HG02885 (cell line): ENCODE data around the gene SHISAL1.

Experiments
- ATAC-seq: cut with Tn5 transposase; IDR thresholded peaks from one replicate; pipeline ENCODE4 v1.9.1; 2021; ENCODE audit warnings: mild to moderate bottlenecking; ENCODE audit not compliant: unreplicated experiment, poor library complexity

Gene SHISAL1

DNA sequence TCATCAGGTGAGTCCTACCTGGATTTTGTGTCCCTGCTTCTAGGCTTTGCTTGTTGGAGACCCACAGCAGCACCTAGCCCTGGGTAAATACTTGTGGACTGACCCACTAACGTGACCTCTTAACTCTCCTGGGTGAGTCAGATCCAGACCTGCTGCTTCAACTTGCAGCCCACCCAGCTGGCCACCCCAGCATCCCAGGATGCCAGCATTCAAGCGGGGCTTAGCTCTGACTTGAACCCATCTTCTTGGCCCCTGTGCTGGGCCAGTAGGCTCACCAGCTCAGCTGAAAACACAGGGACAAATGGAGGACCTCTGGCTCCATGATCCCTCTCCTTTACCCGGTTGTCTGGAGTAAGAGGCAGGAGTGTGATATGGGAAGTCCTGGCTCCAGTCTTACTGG is 98.6 kb downstream of the SHISAL1 start:
- no peak for ATAC-seq

DNA sequence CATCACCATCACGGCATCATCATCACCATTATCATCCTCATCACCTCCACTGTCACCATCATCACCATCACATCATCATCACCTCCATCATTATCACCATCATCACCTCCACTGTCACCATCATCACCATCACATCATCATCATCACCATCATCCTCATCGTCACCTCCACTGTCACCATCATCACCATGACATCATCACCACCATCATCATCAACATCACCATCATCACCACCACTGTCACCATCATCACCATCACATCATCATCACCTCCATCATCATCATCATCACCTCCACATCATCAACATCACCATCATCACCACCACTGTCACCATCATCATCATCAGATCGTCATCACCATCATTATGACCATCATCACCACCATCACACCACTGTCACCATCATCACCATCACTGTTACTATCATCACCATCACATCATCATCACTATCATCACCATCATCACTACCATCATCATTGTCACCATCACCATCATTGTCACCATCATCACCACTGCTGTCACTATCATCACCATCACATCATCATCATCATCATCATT is 99.2 kb downstream of the SHISAL1 start:
- no peak for ATAC-seq

DNA sequence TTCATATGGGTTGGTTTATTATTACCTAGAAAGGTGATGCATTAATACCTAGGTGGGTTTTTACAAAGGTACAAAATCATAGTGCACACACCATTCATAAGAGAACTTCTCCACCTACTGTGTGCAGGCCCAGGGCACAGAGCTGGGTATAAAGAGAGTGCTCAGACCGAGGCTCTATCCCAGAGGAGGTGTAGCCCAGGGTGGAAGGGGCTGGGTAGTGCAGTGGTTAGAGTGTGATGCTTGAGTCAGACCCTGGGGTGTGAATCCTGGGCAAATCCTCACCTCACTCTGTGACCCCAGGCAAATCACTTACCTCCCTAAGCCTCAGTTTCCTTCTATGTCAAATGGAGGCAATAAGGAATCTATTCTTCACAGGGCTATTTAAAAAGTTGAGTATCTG is 99.8 kb downstream of the SHISAL1 start:
- no peak for ATAC-seq

DNA sequence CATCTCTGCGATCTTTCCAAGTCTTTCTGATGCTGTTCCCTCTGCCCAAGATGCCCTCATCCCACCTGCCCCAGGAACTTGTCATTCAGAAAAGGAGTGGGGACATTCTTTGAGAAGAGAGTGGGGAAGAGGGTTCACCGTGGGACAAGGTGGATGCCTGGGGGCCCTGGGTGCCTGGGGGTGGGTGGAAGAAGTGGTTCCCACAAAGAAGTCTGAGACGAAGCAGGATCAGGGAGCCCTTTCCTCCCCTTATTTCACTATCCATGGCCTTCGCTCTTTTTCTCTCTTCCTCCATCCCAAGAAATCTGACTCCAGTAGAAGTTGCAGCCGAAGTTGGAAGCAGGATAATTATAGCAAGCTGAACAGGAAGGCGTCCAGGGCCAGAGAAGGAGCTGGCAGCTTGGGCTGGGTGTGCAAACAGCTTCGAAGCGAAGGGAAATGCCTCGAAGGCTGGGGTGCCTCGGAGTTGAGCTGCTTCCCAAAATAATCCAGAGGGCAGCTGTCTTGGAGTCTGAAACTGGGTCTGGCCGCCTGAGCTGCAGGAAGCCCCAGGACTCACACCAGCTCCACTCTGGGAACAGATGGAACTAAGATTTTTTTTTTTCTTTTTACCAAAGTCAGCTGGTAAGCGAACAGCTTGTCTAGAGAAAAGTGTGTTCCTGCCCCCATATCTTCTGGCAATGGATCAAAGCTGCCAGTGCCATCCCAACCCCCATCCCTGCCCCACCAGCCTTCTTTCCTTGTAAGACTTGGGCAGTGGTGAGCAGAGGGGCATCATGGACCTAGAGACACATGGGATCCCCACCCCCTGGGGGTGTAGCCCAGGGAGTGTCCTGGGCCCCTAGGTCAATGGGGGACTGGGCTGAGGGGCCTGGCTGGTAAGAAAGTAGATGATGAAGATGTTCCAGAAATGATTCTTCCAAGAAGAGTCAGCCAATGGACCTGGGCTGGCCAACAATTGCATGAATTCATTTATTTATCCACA is 100.5 kb downstream of the SHISAL1 start:
- no peak for ATAC-seq

DNA sequence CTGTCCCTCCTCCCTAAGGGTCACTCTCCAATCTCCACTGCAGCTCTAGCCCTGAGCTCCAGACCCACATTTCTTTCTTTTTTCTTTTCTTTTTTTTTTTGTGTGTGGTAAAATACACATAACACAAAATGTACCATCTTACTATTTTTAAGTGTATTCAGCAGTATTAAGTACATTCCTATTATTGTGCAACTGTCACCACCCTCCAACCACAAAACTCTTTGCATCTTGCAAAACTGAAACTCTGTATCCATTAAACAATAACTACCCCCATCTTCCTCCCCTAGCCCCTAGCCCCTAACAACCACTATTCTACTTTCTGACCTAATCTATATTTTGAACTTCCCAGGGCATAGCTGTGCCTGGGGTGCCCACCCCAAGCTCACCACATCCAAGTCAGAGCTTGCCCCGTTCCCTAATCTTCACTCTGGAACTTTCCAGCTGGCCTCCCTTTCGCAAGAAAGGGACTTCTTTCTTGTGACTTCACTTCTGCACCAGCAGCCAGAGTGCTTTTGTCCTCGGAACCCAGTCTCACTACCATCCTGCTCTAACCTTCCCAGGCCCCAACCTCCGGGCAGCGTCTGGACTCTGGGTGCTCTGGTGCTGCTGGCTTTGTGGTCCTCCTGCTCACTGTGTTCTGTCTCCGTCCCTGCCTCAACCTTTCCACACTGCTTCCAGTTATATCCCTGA is 101.3 kb downstream of the SHISAL1 start:
- ATAC-seq, result no peak

DNA sequence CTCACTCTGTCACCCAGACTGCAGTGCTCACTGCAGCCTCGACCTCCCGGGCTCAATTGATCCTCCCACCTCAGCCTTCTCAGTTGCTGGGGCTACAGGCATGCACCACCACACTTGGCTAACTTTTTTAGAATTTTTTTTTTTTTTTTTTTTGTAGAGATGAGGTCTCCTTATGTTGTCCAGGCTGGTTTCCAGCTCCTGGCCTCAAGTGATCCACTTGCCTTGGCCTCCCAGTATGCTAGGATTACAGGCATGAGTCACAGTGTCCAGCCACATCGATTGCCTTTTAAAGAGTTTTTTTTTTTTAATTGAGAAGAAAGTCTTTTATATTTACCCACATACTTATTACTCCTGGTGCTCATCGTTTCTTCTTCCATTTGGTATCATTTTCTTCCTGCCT is 102.0 kb downstream of the SHISAL1 start:
- ATAC-seq, result no peak

DNA sequence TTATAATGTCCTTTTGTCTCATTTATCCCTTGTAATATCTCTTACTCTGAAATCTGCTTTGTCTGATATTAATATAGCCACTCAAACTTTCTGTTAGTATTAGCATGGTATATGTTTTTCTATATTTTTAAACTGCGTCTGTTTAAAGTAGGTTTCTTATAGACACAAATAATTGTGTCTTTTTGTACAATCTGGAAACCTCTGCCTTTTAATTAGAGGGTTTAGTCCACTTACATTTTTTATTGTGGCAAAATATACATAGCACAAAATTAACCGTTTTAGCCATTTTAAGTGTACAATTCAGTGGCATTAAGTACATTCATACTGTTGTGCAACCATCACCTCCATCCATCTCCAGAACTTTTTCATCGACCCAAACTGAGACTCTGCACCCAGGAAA is 103.4 kb downstream of the SHISAL1 start:
- ATAC-seq, result no peak

DNA sequence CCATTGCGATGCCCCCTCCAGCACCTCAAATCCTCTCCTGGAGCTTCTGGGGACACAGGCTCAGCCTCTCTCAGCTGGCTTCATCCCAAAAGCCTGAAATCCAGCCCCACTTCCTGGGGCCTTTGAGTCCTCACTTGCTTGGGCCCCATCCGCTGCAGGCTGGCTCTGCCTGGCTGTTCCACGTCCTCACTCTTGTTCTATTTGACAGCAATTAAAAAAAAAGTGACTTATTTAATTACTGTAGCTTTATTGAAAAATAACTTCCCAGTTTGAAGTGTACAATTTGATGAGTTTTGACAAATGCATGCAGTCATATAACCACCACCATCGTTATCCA is 104.8 kb downstream of the SHISAL1 start:
- no peak for ATAC-seq

DNA sequence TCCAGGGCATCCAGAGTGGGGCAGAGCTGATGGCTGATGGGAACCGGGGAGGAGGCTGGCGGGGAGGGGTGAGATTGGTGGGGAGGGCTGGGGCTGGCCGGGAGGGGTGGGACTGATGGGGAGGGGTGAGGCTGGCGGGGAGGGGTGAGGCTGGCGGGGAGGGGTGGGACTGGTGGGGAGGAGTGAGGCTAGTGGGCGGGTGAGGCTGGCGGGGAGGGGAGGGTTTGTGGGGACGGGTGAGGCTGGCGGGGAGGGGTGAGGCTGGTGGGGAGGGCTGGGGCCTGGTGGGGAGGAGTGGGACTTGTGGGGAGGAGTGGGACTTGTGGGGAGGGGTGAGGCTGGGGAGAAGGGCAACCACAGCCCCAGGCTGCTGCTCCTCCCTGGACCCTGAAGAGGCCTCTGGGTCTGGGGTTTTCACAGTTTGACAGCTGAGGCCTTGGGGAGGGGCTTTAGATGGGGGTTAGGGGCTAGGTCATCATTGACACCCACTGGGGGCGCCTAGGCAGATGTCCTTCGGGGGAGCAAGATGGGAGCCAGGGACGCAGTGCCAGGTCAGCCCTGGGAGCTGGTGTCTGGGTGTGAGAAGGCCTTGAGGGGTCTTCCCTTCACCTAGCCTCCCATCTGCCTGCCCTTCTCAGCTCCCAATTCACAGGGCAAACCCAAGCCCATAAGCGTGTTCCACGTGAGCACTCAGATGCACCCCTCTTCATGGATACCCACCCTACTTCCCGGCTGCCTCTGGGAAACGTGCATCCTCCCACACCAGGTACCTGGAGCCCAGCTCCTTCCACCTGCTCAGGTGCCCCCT is 105.4 kb downstream of the SHISAL1 start:
- no peak for ATAC-seq

DNA sequence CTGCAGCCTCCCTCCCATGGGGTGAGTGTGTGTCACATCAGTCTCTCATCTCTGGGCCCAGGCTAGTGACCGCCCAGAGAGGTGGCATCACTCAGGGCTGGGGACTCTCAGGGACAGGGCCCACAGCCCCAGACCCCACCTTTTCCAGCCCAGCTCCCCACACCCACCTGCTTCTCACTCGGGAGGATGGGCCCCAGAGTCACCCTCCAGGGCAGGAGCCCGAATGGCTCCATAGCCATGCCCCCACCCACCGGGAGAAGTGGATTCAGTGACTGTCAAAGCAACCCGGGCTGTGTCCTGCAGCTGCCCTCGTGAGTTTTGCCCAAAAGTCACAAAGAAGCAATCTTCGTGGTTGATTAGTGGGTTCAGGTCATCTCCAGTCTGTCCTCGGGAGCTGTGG is 106.1 kb downstream of the SHISAL1 start:
- ATAC-seq, result no peak

DNA sequence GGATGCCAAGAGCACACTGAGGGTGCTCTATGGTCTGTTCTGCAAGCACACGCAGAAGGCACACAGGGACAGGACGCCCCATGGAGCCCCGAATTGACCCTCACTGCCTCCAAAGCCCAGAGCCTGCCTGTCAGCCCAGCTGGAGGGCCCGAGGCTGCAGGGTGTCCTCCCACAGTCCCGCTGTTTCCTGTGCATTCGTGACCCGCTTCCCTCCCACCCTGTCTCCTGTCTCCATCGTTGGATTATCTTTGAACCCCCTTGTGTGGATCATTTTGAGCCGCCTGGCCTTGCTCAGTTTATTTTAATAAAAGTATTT is 106.5 kb downstream of the SHISAL1 start:
- ATAC-seq, result no peak

DNA sequence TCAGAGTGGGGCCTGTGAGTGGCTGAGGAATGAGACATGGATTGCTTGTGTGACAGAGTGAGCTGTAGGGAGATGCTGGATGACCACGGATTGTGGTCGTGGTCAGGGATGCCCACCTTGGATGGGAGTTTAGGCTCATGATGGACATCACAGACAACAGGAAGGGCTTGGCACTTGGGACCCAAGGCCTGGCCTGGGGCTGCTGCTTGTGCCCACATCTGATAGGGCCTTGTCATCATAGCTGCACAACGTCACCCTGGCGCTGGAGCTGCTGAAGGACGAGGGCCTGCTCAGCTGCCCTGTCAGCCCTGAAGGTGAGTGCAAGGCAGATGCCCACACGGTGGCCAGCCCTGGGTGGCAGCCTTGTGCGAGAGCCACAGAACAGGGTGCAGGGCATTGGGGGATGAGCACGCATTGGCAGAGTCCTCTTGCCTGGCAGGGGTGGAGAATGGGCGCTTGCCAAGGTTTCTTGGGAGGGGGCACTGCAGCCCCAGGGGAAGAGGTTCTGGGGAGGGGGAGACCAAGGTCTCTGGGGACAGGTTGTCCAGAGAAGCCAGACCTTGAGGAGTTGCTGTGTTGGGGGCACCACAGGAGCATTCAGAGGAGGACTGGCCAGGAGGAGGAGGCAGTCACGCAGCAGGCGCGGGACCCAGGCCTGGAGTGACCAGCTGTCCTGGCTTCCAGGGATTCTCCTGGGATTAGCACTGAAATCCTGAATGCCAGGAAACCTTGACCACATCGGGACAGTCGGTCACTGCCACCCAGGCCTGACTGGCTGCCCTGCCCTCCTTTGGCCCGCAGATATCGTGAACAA is 107.0 kb downstream of the SHISAL1 start:
- no peak for ATAC-seq

DNA sequence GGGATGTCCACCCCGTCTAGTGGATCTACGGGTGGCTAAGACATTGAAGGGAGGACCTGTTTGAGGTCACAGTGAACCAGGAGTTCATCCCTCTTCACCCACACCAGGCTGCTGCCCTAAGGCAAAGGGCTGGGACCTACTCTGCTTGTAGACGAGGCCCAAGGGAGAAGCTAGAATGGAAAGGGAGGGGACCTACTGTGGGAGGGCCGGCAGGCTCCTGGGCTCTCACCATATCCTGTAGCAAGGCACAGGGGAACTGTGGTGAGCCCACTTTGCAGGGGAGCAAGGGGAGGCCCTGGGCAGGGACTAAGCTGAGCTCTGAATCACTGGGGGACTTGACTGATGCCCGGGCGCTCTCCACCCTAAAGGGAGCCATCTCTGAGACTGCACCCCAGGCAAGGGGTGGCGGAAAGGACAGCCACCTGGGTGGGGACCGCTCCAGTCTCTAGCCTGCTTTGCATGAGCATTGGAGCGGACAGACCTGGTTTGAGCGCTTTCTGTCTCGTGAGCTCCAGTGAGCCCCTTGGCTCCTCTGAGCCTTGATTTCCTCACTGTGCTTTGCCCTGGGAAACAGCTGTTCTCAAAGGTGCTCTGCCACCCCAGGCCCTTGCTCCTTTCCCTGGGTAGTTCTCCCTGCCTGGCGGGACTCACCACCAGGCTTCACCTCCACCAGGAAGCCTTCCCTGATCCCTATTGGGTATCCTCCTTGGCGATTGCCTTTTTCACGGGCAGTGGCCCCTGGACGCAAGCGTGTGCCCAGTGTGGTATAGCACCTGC is 107.8 kb downstream of the SHISAL1 start:
- ATAC-seq, result no peak

DNA sequence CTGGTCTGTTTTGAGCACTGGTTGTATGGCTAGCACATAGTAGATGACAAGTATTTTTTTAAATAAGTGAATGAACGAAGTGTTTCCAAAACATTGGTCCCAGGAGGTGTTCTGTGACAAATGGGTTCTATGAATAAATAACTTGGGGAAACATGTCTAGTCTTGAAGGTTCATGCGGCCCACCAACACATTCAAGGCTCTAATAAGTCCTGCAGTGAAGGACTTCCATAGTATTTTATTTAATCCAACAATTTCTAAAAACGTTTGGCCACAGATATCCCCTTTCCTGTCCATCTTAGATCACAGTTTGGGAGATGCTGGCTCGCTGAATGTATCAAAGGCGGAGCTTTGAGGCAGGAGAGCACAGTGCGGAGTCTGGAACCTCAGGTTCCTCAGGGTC is 109.5 kb downstream of the SHISAL1 start:
- ATAC-seq, result no peak

DNA sequence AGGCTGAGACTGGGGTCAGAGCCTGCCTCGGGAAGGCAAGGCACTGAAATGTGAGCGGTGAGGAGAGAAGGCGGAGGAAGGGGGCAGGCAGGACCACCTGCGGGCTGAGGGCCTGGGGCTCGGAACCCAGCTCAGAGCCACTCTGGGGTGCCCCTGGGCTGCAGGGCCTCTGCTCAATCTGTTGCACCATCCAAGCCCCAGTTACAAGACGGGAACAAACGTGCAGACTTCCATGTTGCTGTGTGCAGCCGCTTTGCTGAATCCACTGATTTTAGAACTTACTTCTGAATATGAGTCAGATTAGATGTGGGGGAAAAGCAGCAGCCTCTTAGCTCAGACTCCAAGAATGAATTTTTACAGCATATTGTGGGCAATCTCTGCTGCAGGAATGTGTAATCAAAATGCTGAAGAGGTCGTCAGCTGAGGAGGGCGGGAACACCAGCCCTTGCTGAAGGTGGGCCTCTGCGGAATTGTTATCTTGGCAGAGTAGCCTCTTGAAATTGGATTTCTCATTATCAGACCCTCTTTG is 110.4 kb downstream of the SHISAL1 start:
- no peak for ATAC-seq

DNA sequence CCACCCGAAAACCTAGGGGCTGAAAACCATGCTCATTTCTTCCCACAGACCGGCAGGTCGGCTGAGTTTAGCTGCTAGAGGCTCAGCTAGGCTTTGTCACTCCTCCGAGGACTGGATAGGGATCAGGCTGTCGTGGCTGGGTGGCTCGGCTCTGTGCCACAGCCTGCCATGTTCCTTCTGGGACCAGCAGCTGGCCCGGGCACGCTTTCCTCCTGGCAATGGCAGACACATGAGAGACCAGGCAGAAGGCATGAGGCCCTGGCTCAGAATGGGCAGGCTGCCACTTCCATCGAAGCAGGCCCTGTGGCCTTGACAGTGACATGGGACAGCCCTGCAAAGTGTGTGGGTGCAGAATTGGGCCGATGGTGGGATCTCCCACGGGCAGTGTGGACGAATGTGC is 111.1 kb downstream of the SHISAL1 start:
- no peak for ATAC-seq

DNA sequence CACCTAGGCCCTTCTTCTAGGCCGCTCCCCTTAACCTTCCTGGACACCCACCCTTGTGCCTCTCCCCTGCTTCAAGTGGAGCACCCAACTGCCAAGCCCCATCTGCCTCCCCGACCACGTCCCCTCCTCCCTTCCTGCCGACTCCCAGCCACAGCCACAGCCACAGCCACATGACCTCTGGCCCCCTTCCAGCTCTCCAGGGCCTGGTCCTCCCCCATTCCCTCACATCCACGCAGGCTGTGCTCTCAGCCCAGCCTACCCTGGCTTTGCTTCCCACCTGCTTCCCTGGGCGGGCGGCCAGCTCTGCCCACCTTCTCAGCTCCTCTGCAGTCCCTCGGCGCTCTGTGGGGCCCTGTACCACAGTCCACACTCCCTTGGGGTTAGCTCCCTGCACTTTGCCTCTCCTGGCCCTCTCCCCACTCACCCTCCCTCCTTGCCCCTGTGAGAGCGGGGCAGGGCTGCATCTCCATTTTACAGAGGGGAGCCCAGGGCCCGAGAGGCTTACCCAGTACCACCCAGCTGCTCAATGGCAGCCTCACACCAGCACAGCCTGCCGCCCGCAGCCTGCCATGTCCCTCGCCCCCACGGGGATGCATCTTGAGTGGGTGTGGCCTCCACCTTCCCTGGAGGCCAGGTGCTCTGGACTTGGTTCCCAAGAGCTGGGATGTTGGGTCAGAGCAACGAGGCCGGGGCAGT is 111.7 kb downstream of the SHISAL1 start:
- no peak for ATAC-seq

DNA sequence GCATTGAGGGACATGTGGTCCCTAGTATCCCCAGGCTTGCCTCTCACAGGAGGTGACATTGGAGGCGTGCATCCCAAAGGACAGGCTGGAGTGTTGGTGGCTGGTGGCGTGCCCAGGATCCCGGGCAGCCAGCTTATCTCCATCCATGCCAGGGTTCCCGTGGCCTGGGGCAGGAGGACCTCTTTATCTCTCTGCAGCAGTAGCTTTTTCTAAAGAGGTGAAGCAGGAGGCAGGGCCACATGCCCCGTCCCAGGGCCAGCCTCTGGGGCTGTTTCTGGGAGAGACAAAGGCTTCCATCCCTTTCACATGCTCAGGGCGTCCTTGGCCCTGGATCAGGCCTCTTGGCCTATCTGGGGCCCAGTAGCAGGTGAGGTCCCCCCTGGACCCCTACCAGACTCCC is 112.3 kb downstream of the SHISAL1 start:
- no peak for ATAC-seq
